IPS DF 4.7 (cell line): ENCODE measurements around the gene CSKMT.
"Not testable (repeated sequence)": the region's sequence is repeated elsewhere in the genome, so short reads cannot be mapped to it uniquely, and the experiment has no call there.

Source experiments
- DNase-seq: peaks from one replicate; pipeline ENCODE4 v3.0.0-alpha.2; 2013; ENCODE audit warnings: low spot score; ENCODE audit errors: extremely low read depth

CSKMT gene, protein sequence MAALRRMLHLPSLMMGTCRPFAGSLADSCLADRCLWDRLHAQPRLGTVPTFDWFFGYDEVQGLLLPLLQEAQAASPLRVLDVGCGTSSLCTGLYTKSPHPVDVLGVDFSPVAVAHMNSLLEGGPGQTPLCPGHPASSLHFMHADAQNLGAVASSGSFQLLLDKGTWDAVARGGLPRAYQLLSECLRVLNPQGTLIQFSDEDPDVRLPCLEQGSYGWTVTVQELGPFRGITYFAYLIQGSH

DNA sequence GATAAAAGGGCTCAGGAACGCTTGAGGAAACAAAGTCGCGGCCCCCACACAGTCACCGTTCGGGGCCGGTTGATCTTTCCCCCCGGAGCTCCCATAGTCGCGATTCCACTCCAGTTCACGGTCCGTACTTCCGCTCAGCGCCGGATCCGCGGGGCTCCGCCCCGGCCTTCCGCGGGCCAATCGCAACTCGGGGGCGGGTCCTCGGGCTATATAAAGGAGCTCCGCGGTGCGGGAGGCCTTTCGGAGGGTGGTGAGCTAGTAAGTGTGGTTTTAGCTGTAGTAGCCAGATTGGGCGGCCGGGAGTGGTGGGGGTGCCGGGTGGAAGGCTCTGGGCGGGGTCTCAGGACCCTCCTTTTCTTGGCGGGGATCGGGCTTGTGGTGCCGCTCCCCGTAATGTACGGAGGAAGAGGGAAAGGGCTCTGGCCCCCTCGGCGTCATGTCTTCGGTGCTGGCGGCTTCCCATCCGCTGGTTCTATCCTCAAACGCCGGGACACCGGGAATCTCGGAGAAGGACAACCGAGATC, at the start of gene CSKMT, which contains the start of gene C11orf98:
Gene CSKMT, plus strand, starts transcription at position 238 of the 524 bp plus-strand sequence. CDS start 568 bp downstream, outside the sequence.
Gene C11orf98, minus strand, starts transcription at position 136 of the 524 bp plus-strand sequence. Its CDS starts 41 bp downstream, at position 95.
- no peak for DNase-seq

DNA sequence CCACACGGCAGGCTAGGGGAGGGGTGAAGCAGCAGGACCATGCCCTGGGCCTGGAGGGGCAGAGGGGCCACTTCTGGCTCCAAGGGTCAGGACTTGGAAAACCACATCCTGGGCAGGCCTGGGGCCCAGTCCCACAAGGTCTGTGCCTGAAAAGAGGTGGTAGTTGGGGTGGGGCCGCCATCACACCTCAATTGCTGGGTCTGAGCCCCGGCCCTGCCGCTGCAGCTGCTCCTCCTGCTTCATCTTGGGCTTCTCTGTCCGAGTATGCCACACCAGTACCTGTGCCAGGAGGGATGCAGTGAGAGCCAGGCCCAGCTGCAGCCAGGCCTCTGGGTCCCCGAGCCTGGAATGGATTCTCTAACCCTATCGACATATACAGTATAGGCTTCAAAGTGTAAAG, 49.6 kb upstream of the CSKMT start:
- no peak for DNase-seq

- DNase-seq = not testable (repeated sequence)
Measured at GRCh38 chr11:62616957-62617356, 48.2 kb upstream of the CSKMT start.

DNA sequence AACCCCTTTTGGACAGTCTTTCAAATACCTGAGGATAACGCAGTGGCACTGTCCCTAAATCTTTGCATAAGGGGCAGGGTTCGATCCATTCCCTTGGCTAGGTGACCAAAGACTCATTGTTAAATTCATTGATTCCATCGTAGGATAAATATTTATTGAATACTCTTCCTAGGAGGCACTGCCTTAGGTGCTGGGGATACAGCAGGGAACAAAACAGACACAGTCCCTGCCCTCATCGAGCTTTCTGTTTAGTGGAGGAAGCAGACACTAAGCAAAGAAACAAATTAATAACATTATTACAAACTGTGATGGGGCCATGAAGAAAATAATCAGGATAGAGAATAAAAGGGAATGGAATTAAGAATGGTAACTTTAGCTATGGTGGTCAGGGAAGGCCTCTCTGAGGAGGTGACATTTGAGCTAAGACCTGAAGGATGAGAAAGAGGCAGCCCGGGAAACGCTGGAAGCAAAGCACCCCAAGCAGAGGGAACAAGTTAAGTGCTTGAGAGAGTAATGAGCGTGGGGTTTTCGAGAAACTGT, 44.0 kb upstream of the CSKMT start:
- DNase-seq = no peak

DNA sequence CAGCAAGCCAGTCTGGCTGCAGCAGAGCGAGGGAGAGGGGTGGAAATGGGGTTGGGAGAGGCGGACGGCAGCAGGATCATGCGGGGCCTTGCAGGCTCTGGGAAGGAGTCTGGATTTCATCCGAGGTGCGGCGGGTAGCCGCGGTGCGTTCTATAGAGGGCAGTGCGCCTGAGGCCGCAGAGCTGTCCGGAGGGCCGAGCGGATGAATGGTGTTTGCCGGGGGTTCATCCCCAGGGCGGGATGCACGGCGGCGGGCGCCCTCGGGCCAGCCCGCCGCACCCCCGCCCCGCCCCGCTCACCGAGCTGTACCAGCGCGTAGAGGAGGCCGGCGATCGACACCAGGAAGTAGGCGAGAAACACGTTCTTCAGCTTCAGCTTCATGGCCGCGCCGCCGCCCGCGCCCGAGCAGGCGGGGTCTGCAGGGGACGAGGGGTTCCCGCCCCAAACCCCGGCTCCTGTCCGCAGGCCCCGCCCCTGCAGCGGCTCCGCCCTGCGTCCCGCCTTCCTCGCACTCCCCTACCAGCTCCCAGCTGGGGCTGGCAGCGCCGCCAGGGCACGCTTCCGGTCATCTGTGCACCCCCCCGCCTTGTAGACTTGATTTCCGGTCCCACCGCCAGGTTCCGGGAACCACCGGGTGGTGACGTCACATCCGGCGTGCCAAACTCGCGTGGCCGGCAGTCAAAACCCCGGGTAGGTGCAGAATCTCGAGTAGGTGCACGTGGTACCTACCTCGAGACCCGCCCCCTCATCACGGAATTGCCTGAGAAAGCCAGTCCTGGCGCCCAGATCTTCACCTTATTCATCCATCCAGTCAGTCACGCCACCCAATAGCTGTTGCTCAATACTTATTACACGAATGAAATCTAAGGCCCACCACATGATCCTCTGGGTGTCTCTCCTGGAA, 43.3 kb upstream of the CSKMT start, which contains the start of gene B3GAT3:
Gene B3GAT3, minus strand, starts transcription at position 420 of the 904 bp plus-strand sequence. Its CDS starts 39 bp downstream, at position 381.
- peak; percentile 94 for DNase-seq

- DNase-seq = no peak
Measured at GRCh38 chr11:62622476-62623089, 42.5 kb upstream of the CSKMT start.

DNA sequence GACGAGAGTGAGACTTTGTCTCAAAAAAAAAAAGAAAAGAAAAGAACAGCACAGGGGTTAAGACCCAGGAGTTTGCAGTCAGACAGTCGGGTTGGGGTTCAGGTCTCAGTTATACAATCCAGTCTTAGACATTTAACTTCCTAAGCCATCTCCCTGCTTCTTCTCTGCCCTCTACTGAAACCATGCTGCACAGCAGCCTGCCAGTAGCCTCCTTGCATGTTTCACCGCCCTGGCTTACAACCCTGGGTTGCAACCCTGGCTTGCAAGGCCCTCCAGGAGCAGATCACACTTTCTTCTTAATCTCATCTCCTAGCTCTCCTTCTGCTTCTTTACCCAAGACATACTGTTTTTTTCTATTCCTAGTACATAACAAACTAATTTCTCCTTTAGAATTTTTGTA, 37.4 kb upstream of the CSKMT start:
- no peak for DNase-seq

- DNase-seq = no peak
Measured at GRCh38 chr11:62632492-62632891, 32.6 kb upstream of the CSKMT start.

- DNase-seq = no peak
Measured at GRCh38 chr11:62644220-62644619, 20.9 kb upstream of the CSKMT start.

DNA sequence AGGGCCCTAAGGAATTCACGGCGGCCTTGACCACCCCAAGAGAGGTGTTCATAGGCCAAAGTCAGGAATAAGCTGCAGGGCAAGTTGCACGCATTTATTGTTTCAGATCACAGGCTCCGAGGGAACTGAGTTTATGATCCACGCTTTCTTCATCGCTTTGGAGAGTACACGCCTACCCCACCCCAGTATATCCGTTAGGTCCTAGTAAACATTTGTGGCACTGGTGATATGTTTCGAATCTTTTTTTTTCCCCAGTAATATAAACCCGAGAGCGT, 19.5 kb upstream of the CSKMT start:
- no peak for DNase-seq

GRCh38 chr11:62645946-62646824, 18.9 kb upstream of the CSKMT start, which contains the start of gene GANAB:
GANAB (minus strand) TSS chr11:62646613; CDS start chr11:62646599, 14 bp downstream.
- no peak for DNase-seq

- no peak for DNase-seq
Measured at GRCh38 chr11:62646825-62647608, 18.1 kb upstream of the CSKMT start.

DNA sequence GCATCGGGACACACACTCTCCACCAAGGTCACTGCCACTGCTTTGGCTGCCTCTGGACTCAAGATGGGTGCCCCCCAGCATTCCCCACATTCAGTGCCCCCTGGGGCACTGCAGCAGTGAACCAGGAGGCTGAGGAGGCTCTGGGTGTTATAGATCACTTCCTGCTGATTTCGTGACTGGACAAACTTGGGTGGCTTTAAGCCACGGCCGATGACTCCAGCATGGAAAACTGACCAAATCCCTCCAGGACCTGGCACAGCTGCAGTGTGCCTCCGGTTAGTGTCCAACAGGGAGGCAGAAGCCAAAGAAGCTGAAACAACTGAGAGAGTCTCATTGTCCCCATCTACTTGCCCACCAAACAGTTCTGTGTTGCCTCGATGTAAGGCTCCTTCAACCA, 17.5 kb upstream of the CSKMT start:
- no peak for DNase-seq

GRCh38 chr11:62648185-62648966, 16.7 kb upstream of the CSKMT start:
- DNase-seq = no peak

GRCh38 chr11:62648967-62649364, 16.1 kb upstream of the CSKMT start:
- no peak for DNase-seq

DNA sequence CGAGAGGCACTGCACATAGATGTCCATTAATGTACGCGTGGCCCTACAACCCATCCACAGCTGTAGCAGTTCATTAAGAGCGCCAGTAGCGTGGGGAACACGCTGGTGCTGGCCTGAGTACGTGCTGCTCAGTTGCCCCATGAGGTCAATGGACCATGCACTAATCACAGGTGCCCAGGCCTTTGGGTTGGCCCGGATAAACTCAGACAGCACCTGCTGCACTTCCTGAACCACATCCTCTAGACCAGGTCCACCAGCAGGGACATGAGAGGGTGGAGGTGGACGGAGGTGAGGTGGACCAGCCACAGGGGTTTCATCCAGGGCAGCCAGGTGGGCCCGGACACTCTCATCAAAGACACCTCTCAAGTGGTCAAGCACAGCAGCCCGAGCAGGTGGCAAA, 15.6 kb upstream of the CSKMT start:
- no peak for DNase-seq

DNA sequence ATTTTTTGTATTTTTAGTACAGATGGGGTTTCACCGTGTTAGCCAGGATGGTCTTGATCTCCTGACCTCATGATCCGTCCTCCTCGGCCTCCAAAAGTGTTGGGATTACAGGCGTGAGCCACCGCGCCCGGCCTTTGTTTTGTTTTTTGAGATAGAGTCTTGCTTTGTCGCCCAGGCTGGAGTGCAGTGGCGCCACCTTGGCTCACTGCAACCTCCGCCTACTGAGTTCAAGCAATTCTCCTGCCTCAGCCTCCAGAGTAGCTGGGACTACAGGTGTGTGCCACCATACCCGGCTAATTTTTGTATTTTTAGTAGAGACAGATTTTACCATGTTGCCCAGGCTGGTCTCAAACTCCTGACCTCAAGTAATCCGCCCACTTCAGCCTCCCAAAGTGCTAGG, 14.8 kb upstream of the CSKMT start:
- DNase-seq = not testable (repeated sequence)

DNA sequence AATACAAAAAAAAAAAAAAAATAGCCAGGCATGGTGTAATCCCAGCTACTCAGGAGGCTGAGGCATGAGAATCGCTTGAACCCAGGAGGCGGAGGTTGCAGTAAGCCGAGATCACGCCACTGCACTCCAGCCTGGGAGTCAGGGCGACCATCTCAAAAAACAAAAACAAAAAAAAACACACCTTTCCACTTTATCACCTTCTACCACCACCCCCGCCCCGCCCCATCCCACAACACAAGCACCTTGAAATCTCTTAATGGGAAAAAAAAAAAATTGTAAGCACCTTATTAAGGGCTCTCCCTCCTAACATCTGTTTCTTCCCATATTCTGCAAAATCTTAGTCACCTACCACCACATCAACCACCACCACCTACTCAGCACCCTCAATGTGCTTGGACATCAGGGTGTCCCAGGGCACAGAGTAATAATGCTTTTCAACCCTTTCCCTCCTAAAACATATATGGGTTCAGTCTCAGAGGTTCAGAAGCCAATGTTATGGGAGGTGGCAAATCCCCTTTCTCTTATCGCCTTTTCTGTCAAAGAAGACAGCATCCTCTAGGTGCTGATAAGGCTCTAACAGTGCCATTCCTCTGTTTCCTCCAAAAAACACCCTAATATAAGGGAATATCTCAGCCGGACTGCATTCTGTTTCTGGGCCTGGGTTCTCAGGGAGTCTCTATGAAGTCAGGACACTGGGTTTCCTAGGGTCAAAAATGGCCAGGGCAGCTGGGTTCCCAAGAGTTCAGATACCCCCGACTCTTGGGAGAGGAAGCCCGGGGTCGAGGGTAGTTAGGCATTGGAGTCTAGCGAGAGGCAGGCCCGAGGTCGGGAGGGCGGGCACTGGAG, 12.7 kb upstream of the CSKMT start:
- DNase-seq = no peak
